Esophagus muscularis mucosa (tissue), 4 donors: ENCODE results near the gene MEGF9. TPM values are rescaled to one million over a fixed set of nuclear protein-coding genes. Genes with fewer than 3 reads are reported as not detected.
"Not testable (repeated sequence)": the region's sequence is repeated elsewhere in the genome, so short reads cannot be mapped to it uniquely, and the experiment has no call there.

Experiments used
- DNase-seq: peaks from one replicate; pipeline ENCODE4 v3.0.0-alpha.2; 2017; ENCODE audit errors: extremely low spot score
- H3K27ac ChIP-seq, 4 donors: fragments of 200-600 bp; sonication (generic); replicated peaks in 1 of 4; 1 replicate in 3 of 4; 2 replicates in 1 of 4; pipeline ENCODE4 v1.5.1; 2016 to 2019; ENCODE audit warnings: mild to moderate bottlenecking in 1 of 4
- H3K27me3 ChIP-seq, 4 donors: fragments of 200-600 bp; sonication (generic); one replicate each; pipeline versions ENCODE4 v1.5.1 to v1.6.0; 2016 to 2019
- H3K36me3 ChIP-seq, 4 donors: fragments of 200-600 bp; sonication (generic); one replicate each; pipeline ENCODE4 v1.5.1; 2016 to 2019
- H3K4me1 ChIP-seq, 4 donors: fragments of 200-600 bp; sonication (generic); one replicate each; pipeline ENCODE4 v1.5.1; 2016 to 2019
- H3K4me3 ChIP-seq, 4 donors: fragments of 200-600 bp; sonication (generic); 1 replicate in 2 of 4; 2 replicates in 2 of 4; pipeline ENCODE4 v1.5.1; 2016 to 2019; ENCODE audit warnings: mild to moderate bottlenecking in 4 of 4, moderate library complexity in 1 of 4
- H3K9me3 ChIP-seq, 4 donors: fragments of 200-600 bp; sonication (generic); 1 replicate in 3 of 4; 2 replicates in 1 of 4; pipeline ENCODE4 v1.5.1; 2016 to 2019
- EP300 ChIP-seq: sonication (generic); formaldehyde crosslinking; IDR thresholded peaks from one replicate; pipeline ENCODE4 v1.6.1; 2017; ENCODE audit warnings: antibody characterized with exemption
- POLR2A ChIP-seq: fragments of 450-650 bp; IDR thresholded peaks from one replicate; pipeline ENCODE4 v1.6.1; 2017; ENCODE audit warnings: antibody characterized with exemption, moderate library complexity, mild to moderate bottlenecking, low read depth
- POLR2AphosphoS5 ChIP-seq, 2 donors: sonication (generic); formaldehyde crosslinking; IDR thresholded peaks; one replicate each; pipeline ENCODE4 v1.6.1; 2017; ENCODE audit warnings: antibody characterized with exemption in 2 of 2
- WGBS: methylation state at CpG from one replicate; pipeline ENCODE4 v1.1.5; 2018; 5-methylcytosine and 5-hydroxymethylcytosine counted together
- intact Hi-C: fragments of 100-400 bp; cut with DNase I; formaldehyde crosslinking; loops from one replicate; pipeline ENCODE4 v1.15.1; 2023
- total RNA-seq, 4 donors: library from RNA; depleted of rRNA; stranded (reverse); fragments of >200 nt; gene quantifications; one replicate each; pipeline versions ENCODE4 v1.1.0 to v1.2.1, GENCODE V29; 2016
- TF ChIP-seq, protein P1 (sequence below), 3 experiments: fragments of 200-600 bp in 2 of 3; fragments of 450-650 bp in 1 of 3; sonication (generic) in 2 of 3; IDR thresholded peaks; one replicate each; pipeline ENCODE4 v1.5.1; 2017 to 2019; ENCODE audit warnings: antibody characterized with exemption in 3 of 3, mild to moderate bottlenecking in 2 of 3, moderate library complexity in 1 of 3

Gene MEGF9
- total RNA-seq, 4 donors from 2014 or later = 17.1 to 23.1 (median 18.9) TPM

DNA sequence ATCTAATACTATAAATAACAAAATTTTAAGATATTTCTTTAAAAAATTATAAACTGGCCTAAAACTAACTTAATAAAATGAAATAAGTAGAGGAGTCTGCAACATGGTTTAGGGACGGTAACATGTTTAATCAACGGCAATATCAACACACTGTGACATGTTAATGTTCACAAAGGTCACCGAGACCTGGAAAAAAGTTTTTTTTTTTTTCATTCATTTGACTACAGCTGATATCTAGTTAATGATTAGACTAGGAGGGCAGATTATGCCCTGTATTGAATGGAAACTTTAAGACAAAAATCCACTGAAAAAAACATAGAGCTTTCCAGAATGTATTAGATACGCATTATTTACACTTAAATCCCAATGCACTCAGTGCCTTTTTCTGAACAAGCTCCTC lies 67.3 kb downstream of the MEGF9 start:
- TF ChIP-seq POLR2A = no peak
- TF ChIP-seq POLR2AphosphoS5 (IDR thresholded peaks at IDR 0.05) = no peak
- no peak for TF ChIP-seq EP300
- TF ChIP-seq, protein P1, sequence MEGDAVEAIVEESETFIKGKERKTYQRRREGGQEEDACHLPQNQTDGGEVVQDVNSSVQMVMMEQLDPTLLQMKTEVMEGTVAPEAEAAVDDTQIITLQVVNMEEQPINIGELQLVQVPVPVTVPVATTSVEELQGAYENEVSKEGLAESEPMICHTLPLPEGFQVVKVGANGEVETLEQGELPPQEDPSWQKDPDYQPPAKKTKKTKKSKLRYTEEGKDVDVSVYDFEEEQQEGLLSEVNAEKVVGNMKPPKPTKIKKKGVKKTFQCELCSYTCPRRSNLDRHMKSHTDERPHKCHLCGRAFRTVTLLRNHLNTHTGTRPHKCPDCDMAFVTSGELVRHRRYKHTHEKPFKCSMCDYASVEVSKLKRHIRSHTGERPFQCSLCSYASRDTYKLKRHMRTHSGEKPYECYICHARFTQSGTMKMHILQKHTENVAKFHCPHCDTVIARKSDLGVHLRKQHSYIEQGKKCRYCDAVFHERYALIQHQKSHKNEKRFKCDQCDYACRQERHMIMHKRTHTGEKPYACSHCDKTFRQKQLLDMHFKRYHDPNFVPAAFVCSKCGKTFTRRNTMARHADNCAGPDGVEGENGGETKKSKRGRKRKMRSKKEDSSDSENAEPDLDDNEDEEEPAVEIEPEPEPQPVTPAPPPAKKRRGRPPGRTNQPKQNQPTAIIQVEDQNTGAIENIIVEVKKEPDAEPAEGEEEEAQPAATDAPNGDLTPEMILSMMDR (IDR thresholded peaks at IDR 0.05) = no peak
- no peaks in the 10 kb centered on the region for H3K36me3 ChIP-seq
- H3K4me1 ChIP-seq = no peaks in the 10 kb centered on the region
- no peak for DNase-seq
- 95% methylated on average over 4 of the region's 4 CpGs for WGBS
- H3K27me3 ChIP-seq = no peaks in the 10 kb centered on the region
- H3K4me3 ChIP-seq = no peak overlapping the region
- intact Hi-C loops = no loop called here
- H3K9me3 ChIP-seq = no peaks in the 10 kb centered on the region
- no peak overlapping the region for H3K27ac ChIP-seq

DNA sequence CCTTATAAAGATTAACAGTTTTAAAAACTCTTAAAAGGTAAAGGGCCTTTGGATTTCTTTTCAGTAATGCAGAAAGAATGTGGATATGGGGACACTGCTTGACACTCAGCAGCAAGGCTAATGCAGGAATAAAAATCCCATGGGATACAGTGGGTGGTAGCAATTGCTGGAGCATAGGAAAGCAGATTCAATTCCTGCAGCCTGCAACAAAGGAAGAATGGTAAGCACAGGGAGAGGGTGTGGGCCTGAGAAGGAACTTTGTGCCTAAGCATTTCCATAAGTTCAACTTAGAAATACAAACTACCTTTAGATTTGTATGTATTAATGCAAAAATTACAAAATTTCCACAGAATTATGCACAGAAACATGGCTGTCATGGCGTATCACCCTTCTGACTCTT lies 68.5 kb downstream of the MEGF9 start:
- H3K4me1 ChIP-seq = no peaks in the 10 kb centered on the region
- no peaks in the 10 kb centered on the region for H3K36me3 ChIP-seq
- H3K9me3 ChIP-seq = no peaks in the 10 kb centered on the region
- DNase-seq = no peak
- H3K4me3 ChIP-seq = no peak overlapping the region
- WGBS = 100% methylated on average over 1 of the region's 1 CpG
- H3K27me3 ChIP-seq = no peaks in the 10 kb centered on the region
- H3K27ac ChIP-seq = no peak overlapping the region
- no peak for TF ChIP-seq POLR2A
- no peak for TF ChIP-seq EP300
- TF ChIP-seq POLR2AphosphoS5 (IDR thresholded peaks at IDR 0.05) = no peak
- intact Hi-C loops = no loop called here

DNA sequence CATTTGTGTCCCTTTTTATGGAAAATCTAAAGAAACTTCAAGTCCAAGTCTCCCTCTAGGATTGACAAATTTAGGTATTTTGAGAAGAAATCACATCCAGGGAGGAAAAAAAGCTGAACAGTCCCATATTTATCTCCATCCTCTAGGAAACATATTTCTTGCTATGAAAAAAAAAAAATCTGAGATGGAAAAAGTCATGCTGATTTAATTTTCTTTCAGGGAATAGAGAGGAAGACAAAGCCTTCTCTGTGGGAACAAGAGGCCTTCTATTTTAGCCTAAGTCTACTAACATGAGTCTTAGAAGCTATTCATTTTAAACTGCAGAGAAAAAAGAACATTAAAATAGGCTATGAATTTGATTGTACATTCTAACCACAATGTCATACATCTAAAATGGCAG lies 71.2 kb downstream of the MEGF9 start:
- intact Hi-C loops = no loop called here
- Histone ChIP-seq H3K27ac (no peak overlapping the region), H3K27me3 (no peaks in the 10 kb centered on the region), H3K4me3 (no peak overlapping the region), H3K9me3 (no peaks in the 10 kb centered on the region), H3K36me3 (no peaks in the 10 kb centered on the region), H3K4me1 (no peaks in the 10 kb centered on the region)
- DNase-seq = no peak
- TF ChIP-seq POLR2A = no peak
- no peak for TF ChIP-seq EP300
- no peak for TF ChIP-seq POLR2AphosphoS5 (IDR thresholded peaks at IDR 0.05)
- TF ChIP-seq, protein P1 (IDR thresholded peaks at IDR 0.05) = no peak

DNA sequence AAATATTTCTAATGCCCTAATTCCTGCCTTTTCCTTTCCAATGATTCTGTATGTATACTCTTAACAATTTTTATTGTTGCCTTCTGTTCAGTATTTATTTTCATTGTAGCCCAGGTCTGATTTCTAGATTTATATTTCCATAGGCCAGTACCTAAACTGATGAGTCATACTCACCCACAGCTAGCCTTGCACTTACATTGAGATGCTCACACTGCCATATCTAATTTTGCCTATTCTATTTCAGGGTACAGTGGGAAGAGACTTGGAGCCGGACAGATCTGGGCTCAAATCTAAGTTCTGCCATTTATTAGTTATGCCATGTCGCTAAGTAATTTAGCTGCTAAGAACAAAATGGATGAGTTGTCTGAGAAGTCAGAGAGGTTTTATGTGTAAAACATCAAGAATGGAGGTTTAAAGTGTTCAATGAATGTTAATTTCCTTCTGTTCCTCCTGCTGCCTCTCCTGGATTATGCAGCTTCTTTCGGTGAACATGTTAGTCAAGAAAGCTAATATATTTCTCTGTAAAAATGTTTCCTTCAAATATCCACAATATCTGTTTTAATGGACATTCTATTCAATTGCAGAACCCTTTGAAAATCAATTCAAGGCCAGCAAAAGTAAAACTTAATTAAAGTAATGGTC lies 72.0 kb downstream of the MEGF9 start:
- intact Hi-C loops = no loop called here
- Histone ChIP-seq H3K27ac (no peak overlapping the region), H3K4me3 (no peak overlapping the region), H3K9me3 (no peaks in the 10 kb centered on the region), H3K4me1 (no peaks in the 10 kb centered on the region), H3K36me3 (no peaks in the 10 kb centered on the region), H3K27me3 (no peaks in the 10 kb centered on the region)
- DNase-seq = no peak
- TF ChIP-seq POLR2A (no peak), POLR2AphosphoS5 (IDR thresholded peaks at IDR 0.05) (no peak)
- TF ChIP-seq, protein P1 (IDR thresholded peaks at IDR 0.05) = no peak
- WGBS = 91% methylated on average over 3 of the region's 3 CpGs

DNA sequence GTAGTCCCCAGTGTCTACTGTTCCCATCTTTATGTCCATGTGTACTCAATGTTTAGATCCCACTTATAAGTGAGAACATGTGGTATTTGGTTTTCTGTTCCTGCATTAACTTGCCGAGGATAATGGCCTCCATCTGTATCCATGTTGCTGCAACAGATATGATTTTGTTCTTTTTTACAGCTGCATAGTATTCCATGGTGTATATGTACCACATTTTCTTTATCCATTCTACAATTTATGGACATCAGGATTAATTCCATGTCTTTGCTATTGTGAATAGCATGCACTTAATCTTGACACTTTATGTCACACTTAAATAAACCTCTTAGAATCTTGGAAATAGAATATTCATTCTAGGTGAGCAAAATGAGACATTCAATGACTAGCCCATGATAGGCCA lies 73.4 kb downstream of the MEGF9 start:
- H3K27ac ChIP-seq, H3K4me1 ChIP-seq, H3K9me3 ChIP-seq, H3K4me3 ChIP-seq, H3K36me3 ChIP-seq, intact Hi-C loops, DNase-seq, H3K27me3 ChIP-seq: not testable (repeated sequence)
- WGBS = 100% methylated on average over 1 of the region's 1 CpG

DNA sequence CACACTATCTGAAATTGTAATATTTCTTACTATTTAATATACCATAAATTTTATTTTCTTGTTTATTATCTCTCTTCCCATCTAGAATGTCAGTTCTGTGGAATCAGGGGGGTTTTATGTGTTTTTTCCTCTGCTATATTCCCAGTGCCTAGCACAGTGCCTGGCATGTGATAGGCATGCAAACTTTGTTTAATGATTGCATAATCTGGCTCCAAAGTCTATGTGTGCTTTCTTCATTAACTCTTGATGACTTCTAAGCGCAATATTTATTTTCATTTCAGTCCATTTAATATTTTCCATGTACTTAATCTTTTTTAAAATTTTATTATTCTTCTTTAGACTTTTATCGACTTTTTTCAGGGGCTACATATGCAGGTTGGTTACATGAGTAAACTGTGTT lies 73.9 kb downstream of the MEGF9 start:
- H3K27ac ChIP-seq = no peak overlapping the region
- intact Hi-C loops = no loop called here
- no peaks in the 10 kb centered on the region for H3K4me1 ChIP-seq
- no peak for DNase-seq
- H3K36me3 ChIP-seq = no peaks in the 10 kb centered on the region
- H3K9me3 ChIP-seq = no peaks in the 10 kb centered on the region
- H3K27me3 ChIP-seq = no peaks in the 10 kb centered on the region
- no peak overlapping the region for H3K4me3 ChIP-seq
- no peak for TF ChIP-seq EP300
- TF ChIP-seq POLR2AphosphoS5 (IDR thresholded peaks at IDR 0.05) = no peak
- TF ChIP-seq POLR2A = no peak
- TF ChIP-seq, protein P1 (IDR thresholded peaks at IDR 0.05) = no peak
- WGBS = 96% methylated on average over 2 of the region's 2 CpGs
